CD14-positive monocyte (primary cell): ENCODE measurements around the gene ZNF837. TPM values are rescaled to one million over a fixed set of nuclear protein-coding genes. Genes with fewer than 3 reads are reported as not detected.

Experiments
- DNase-seq, 3 donors: peaks; one replicate each; pipeline ENCODE4 v3.0.0-alpha.2; 2011 to 2022
- H2AFZ ChIP-seq: 2 replicates; pipeline ENCODE4 v1.6.0; 2012; ENCODE audit warnings: mild to moderate bottlenecking, low read depth, low read length, inconsistent platforms; ENCODE audit not compliant: insufficient read depth, poor library complexity, severe bottlenecking
- H3K27ac ChIP-seq, 2 donors: 1 replicate in 1 of 2; 2 replicates in 1 of 2; pipeline ENCODE4 v1.5.1; 2012 to 2013; ENCODE audit warnings: low read length in 2 of 2, control low read depth in 1 of 2, inconsistent platforms in 1 of 2, low read depth in 1 of 2, mild to moderate bottlenecking in 1 of 2
- H3K27me3 ChIP-seq, 2 donors: one replicate each; pipeline versions ENCODE4 v1.6.0 to v1.6.1; 2011 to 2013; ENCODE audit warnings: low read length in 2 of 2; ENCODE audit not compliant: control insufficient read depth in 2 of 2, insufficient read depth in 2 of 2
- H3K36me3 ChIP-seq, 2 donors: replicated peaks in 1 of 2; 1 replicate in 1 of 2; 2 replicates in 1 of 2; pipeline versions ENCODE4 v1.5.1 to v1.6.1; 2012 to 2013; ENCODE audit warnings: low read length in 2 of 2, control low read depth in 1 of 2, inconsistent platforms in 1 of 2, mild to moderate bottlenecking in 1 of 2; ENCODE audit not compliant: insufficient read depth in 2 of 2, control insufficient read depth in 1 of 2
- H3K4me1 ChIP-seq, 2 donors: 1 replicate in 1 of 2; 2 replicates in 1 of 2; pipeline versions ENCODE4 v1.5.1 to v1.6.1; 2012 to 2013; ENCODE audit warnings: low read length in 2 of 2, control low read depth in 1 of 2, inconsistent platforms in 1 of 2, mild to moderate bottlenecking in 1 of 2, moderate library complexity in 1 of 2; ENCODE audit not compliant: insufficient read depth in 2 of 2, control insufficient read depth in 1 of 2
- H3K4me2 ChIP-seq: replicated peaks from 2 replicates; pipeline ENCODE3; 2012; ENCODE audit warnings: low read length, moderate library complexity, mild to moderate bottlenecking; ENCODE audit not compliant: poor library complexity, severe bottlenecking; ENCODE audit errors: extremely low read depth
- H3K4me3 ChIP-seq, 3 experiments: fragments of 200-600 bp in 1 of 3; sonication (generic) in 1 of 3; replicated peaks in 1 of 3; 1 replicate in 2 of 3; 2 replicates in 1 of 3; pipeline ENCODE4 v1.5.1; 2011 to 2013; ENCODE audit warnings: low read length in 3 of 3, mild to moderate bottlenecking in 3 of 3, control low read depth in 2 of 3, low read depth in 2 of 3, inconsistent platforms in 1 of 3, moderate library complexity in 1 of 3
- H3K79me2 ChIP-seq: 2 replicates; pipeline ENCODE4 v1.6.0; 2012; ENCODE audit warnings: mild to moderate bottlenecking, control low read depth, inconsistent platforms, low read length, moderate library complexity; ENCODE audit not compliant: insufficient read depth
- H3K9ac ChIP-seq: 2 replicates; pipeline ENCODE4 v1.6.0; 2017; ENCODE audit warnings: low read length, mild to moderate bottlenecking; ENCODE audit not compliant: insufficient read depth, poor library complexity, severe bottlenecking
- H3K9me3 ChIP-seq, 2 donors: replicated peaks in 1 of 2; 1 replicate in 1 of 2; 2 replicates in 1 of 2; pipeline versions ENCODE4 v1.5.1 to v1.6.1; 2012 to 2013; ENCODE audit warnings: low read length in 2 of 2, control low read depth in 1 of 2; ENCODE audit not compliant: control insufficient read depth in 1 of 2, insufficient read depth in 1 of 2
- H4K20me1 ChIP-seq: 2 replicates; pipeline ENCODE4 v1.6.0; 2012; ENCODE audit warnings: mild to moderate bottlenecking, low read length, control low read depth, moderate library complexity; ENCODE audit not compliant: insufficient read depth
- H3K27ac Mint-ChIP-seq, 7 donors: one replicate each; pipeline ENCODE4 v1.8.0; 2020; ENCODE audit warnings: mild to moderate bottlenecking in 7 of 7, mixed read lengths in 7 of 7, moderate library complexity in 6 of 7, inconsistent platforms in 2 of 7
- H3K27me3 Mint-ChIP-seq, 3 donors: one replicate each; pipeline ENCODE4 v1.8.0; 2021 to 2022; ENCODE audit warnings: low read depth in 3 of 3, mild to moderate bottlenecking in 3 of 3, mixed read lengths in 3 of 3, moderate library complexity in 3 of 3, inconsistent platforms in 1 of 3
- H3K36me3 Mint-ChIP-seq, 2 donors: one replicate each; pipeline ENCODE4 v1.8.0; 2020; ENCODE audit warnings: mixed read lengths in 2 of 2, inconsistent platforms in 1 of 2, mild to moderate bottlenecking in 1 of 2
- H3K4me1 Mint-ChIP-seq: one replicate; pipeline ENCODE4 v1.8.0; 2020; ENCODE audit warnings: mild to moderate bottlenecking, mixed read lengths
- H3K4me3 Mint-ChIP-seq, 2 donors: one replicate each; pipeline ENCODE4 v1.8.0; 2020; ENCODE audit warnings: mild to moderate bottlenecking in 2 of 2, mixed read lengths in 2 of 2, moderate library complexity in 1 of 2
- H3K9me3 Mint-ChIP-seq, 7 donors: one replicate each; pipeline ENCODE4 v1.8.0; 2020 to 2022; ENCODE audit warnings: mixed read lengths in 7 of 7, mild to moderate bottlenecking in 6 of 7, moderate library complexity in 6 of 7, inconsistent platforms in 2 of 7
- WGBS: methylation state at CpG from one replicate; pipeline ENCODE4 v1.1.5; 2013; ENCODE audit warnings: missing lambda C conversion rate; ENCODE audit not compliant: insufficient coverage; 5-methylcytosine and 5-hydroxymethylcytosine counted together
- intact Hi-C, 2 donors: fragments of 100-400 bp; cut with micrococcal nuclease; formaldehyde crosslinking; loops; one replicate each; pipeline versions ENCODE4 v1.15.0 to v1.15.1; 2023
- polyA minus RNA-seq: library from RNA; depleted of rRNA, polyadenylated mRNA; stranded (reverse); fragments of >200 nt; gene quantifications from 2 replicates; pipeline ENCODE4 v1.2.3, GENCODE V29; 2012
- polyA plus RNA-seq, 3 donors: library from polyadenylated mRNA; depleted of rRNA in 1 of 3; unstranded in 2 of 3; stranded (reverse) in 1 of 3; fragments of 300-500 nt in 2 of 3; fragments of >200 nt in 1 of 3; fragmentation: Illumina TruSeq in 2 of 3; gene quantifications; 1 replicate in 2 of 3; 2 replicates in 1 of 3; pipeline ENCODE4 v1.2.3, GENCODE V29; 2012 to 2021
- total RNA-seq, 12 experiments: library from RNA in 1 of 12; stranded (reverse) in 1 of 12; fragments of 120-200 nt in 1 of 12; gene quantifications; one replicate each; pipeline ENCODE4 v1.2.4 and lab custom pipeline; 2013 to 2026; ENCODE audit warnings: mixed read lengths in 6 of 12, inconsistent platforms in 1 of 12
- TF ChIP-seq, protein P1 (sequence below): fragments of 200-600 bp; IDR thresholded peaks from one replicate; pipeline ENCODE4 v1.8.0; 2022; ENCODE audit warnings: antibody characterized with exemption, mild to moderate bottlenecking

ZNF837 gene
- total RNA-seq (2013): 0.94 TPM
- polyA plus RNA-seq (under 1 TPM; 0.13 to 0.72 (median 0.33) TPM), polyA minus RNA-seq (0.97 and 2.2 TPM in 2 replicates), total RNA-seq (lab: John Stamatoyannopoulos, UW) (0 to 0.46 (median 0.17) reads per million in 11 experiments)

DNA sequence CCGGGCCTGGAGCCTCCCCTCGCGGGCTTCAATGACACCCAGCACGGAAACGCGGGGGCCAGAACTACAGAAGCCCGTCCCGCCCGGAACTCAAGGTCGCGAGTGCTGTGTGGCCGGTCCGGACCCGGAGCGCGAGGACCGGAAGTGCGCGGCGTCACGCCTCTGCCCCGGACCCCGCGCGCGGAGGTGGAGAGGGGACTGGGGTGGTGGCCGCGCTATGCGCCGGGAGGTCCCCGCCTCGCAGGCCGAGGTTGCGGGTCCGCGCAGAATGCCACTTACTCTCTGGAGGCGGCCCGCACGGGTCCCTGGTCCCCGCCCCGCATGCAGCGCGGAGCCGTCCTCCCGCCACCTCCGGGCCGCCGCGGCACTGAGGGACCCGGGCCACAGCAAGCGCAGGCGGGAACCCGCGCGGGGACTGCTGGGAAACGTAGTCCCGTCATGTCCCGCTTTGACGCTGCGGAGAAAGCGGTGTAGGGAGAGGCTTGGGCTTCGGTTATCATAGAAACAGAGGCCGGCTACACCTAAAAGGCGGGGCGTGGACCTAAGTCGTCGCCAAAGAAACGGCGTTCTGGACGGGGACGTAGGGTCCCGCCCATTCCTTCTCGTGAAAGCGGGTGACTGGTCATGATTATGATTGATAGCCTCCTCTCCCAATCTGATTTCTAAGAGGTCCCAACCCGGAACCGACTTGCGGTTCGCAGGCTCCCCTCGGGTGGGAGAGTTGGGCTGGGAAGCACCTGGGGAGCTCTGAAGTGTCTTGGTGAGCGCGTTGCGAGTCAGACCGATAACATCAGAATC, at the start of gene ZNF837:
ZNF837 (minus strand) TSS at position 369 of the 798 bp plus-strand sequence. CDS start 11,698 bp downstream, outside the sequence.
- peak within 1 kb of the TSS; percentile 99 for H2AFZ ChIP-seq
- peaks cover 28% of the 10 kb centered on the region for H3K4me1 Mint-ChIP-seq
- H3K4me2 ChIP-seq: peak within 1 kb of the TSS; percentile 95
- H3K27me3 Mint-ChIP-seq: peaks cover 0 to 2% (median 0%) of the 10 kb centered on the region in 3 donors
- peak within 1 kb of the TSS; percentile 82 to 92 for H3K4me3 Mint-ChIP-seq
- peak within 1 kb of the TSS; percentile 78 to 98 (median 95) for H3K27ac Mint-ChIP-seq
- peak within 1 kb of the TSS; percentile 54 to 86 (median 78) for H3K4me3 ChIP-seq
- H3K9ac ChIP-seq: peak within 1 kb of the TSS; percentile 80
- intact Hi-C loops: loop anchor here (2.0 kb wide), 2 partner anchors 54 to 198 kb away; partner anchors contain the start of genes ZSCAN22 (in 2 of the 2) and ZNF274 (in 1 of the 2)
- peaks cover 25 to 31% of the 10 kb centered on the region in 2 donors for H3K4me1 ChIP-seq
- no peaks in the 10 kb centered on the region for H4K20me1 ChIP-seq
- H3K36me3 Mint-ChIP-seq: peaks cover 0 to 3% of the 10 kb centered on the region in 2 donors
- H3K9me3 Mint-ChIP-seq: peaks cover 0 to 3% (median 0%) of the 10 kb centered on the region in 7 donors
- DNase-seq: peak; percentile 99 to 100 (median 100)
- WGBS: under 1% methylated on average over 71 of the region's 83 CpGs
- peak within 1 kb of the TSS; percentile 81 to 95 for H3K27ac ChIP-seq
- H3K36me3 ChIP-seq: no peaks in the 10 kb centered on the region
- H3K9me3 ChIP-seq: no peaks in the 10 kb centered on the region
- TF ChIP-seq, protein P1, sequence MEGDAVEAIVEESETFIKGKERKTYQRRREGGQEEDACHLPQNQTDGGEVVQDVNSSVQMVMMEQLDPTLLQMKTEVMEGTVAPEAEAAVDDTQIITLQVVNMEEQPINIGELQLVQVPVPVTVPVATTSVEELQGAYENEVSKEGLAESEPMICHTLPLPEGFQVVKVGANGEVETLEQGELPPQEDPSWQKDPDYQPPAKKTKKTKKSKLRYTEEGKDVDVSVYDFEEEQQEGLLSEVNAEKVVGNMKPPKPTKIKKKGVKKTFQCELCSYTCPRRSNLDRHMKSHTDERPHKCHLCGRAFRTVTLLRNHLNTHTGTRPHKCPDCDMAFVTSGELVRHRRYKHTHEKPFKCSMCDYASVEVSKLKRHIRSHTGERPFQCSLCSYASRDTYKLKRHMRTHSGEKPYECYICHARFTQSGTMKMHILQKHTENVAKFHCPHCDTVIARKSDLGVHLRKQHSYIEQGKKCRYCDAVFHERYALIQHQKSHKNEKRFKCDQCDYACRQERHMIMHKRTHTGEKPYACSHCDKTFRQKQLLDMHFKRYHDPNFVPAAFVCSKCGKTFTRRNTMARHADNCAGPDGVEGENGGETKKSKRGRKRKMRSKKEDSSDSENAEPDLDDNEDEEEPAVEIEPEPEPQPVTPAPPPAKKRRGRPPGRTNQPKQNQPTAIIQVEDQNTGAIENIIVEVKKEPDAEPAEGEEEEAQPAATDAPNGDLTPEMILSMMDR: no peak
- H3K27me3 ChIP-seq: no peaks in the 10 kb centered on the region
- H3K79me2 ChIP-seq: no peaks in the 10 kb centered on the region

DNA sequence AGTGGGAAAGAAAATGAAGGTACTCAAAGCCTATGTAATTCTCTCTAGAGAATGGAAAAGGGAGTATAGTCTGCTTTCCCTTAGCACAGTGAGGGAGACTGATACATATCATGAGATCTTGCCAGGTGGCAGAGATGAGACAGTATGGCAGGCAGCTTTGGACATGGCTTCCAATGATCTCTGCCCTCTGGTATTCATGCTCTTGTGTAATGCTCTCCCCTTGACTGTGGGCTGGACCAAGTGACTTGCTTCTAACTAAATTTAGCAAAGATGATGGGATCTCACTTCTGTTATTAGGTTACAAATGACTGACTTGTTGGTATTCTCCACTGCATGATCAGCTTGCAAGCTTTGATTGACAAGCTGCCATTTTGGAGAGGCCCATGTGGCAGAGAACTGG, 48.9 kb upstream of the ZNF837 start:
- Mint-ChIP-seq H3K27me3 (peaks cover 0 to 3% (median 0%) of the 10 kb centered on the region in 3 donors), H3K9me3 (peaks cover 61 to 98% (median 94%) of the 10 kb centered on the region in 7 donors), H3K4me3 (no peak overlapping the region), H3K36me3 (peaks cover 10 to 19% of the 10 kb centered on the region in 2 donors), H3K4me1 (no peaks in the 10 kb centered on the region), H3K27ac (no peak overlapping the region)
- Histone ChIP-seq H3K4me3 (peak overlapping the region in 1 of 3 experiments; percentile 30), H3K4me1 (no peaks in the 10 kb centered on the region), H3K4me2 (no peak overlapping the region), H3K9ac (no peak overlapping the region), H4K20me1 (no peaks in the 10 kb centered on the region), H3K27me3 (no peaks in the 10 kb centered on the region), H3K9me3 (peaks cover 93 to 96% of the 10 kb centered on the region in 2 donors), H2AFZ (no peak overlapping the region), H3K79me2 (no peaks in the 10 kb centered on the region), H3K27ac (no peak overlapping the region), H3K36me3 (peaks cover 10 to 29% of the 10 kb centered on the region in 2 donors)
- intact Hi-C loops: no loop called here
- DNase-seq: no peak
- TF ChIP-seq, protein P1: no peak
